ENCODE measurements around the gene LECT2.

Gene LECT2

DNA sequence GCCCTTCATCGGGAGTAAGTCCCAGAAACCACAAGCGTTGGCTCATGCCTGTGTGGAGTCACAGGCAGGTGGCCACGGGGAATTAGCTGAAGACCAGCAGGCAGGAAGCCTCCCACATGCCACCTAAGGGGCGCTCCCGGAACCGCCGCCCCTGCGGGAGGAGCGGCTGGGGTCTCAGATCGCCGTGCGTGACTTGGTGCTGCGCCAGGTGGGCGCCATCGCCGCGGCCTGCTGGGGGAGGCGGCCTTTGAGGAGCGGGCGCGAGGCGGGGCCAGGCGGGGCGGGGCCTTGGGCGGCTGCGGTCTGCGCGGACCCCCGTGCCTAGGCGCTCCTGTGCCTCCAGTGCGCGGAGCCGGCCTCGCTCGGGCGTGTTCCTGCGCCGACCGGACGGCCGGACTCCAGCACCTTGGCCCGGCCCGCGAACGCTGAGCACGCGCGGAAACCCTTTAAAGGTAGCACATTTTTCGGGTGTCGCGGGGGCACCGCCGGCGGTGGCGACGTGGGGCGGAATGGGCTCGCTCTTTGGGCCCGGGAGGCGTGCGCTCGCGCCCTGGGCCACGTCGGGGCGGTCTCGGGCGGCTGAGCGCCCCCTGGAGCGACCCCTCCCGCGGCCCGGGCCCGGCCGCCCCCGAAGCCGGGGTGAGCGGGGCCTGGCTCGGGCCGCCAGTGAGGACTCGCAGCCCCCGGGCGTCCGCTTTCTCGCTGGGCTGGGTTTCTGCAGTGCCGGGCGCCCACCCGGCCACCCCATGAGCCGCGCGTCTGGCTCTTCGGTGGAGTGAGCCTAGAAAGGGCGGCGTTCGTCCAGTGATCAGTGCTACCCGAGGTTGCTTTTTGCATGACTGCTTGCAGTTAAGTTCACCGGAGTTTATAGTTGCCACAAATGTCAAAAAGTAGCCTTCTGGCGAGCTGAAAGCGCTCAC is 24.5 kb downstream of the LECT2 start:
- peak; percentile 3 for DNase-seq

DNA sequence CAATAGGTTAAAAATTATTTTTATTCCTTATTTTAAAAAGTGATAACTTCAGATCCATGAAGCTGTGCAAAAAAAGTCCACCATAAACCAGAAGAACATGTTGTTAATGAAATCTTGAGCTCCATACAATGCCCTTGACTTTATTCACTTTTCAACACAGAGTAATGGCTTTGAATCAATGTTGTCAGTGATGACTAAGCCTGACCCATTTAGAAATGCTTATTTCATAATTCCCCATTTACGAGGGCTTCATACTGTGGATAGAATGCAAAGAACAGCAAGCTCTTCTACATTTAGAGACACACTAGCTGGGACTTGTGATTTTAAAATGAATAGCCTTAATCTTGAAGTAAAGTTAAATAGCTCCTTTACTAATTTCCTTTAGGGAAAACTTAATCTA is 33.4 kb downstream of the LECT2 start:
- DNase-seq, result no peak

DNA sequence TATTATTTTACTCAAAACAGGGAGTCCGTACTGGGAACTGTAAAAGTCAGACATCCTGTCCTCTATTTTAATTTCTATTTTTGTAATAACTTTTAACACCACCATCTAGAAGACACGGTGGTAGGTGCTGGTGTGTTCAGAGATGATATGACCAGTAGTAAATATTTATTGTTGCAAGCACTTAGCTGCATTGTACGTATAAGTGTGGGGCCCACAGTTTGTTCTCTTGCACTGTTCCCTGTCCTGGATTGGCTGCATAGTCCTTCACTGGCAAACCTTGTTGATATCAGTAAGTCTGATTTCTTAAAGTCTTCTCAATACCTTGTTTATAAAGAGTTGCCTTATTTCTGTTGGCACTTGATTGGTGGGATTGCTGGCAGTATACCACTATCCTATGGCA is 34.6 kb downstream of the LECT2 start:
- no peak for DNase-seq

DNA sequence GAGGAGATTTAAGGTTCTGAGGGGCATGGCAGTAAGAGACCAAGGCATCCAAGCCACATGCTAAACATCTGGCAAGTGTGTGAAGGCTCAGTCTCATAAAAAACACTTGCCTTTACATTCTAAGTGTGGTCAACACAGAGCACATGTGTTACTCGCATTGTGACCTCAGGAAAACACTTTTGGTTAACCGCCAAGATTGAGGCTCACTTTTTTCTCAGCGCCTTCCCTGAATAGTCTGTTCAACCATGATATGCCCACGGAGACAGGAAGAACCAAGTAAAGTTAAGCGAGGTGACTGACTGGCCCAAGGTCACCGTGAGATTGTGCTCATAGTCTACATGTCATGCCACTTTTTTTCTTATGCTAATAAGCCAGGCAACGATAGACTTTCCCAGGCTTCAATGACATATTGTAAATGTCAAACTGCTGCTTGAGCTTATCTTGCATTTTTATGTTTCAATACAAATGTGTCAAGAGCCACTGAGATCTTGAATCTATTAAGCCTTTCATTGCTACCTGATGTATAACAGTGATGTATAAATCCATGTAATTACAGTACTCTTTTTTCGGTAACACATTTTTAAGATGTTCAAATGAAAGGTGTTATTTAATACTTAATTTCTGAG is 38.0 kb downstream of the LECT2 start:
- no peak for DNase-seq

DNA sequence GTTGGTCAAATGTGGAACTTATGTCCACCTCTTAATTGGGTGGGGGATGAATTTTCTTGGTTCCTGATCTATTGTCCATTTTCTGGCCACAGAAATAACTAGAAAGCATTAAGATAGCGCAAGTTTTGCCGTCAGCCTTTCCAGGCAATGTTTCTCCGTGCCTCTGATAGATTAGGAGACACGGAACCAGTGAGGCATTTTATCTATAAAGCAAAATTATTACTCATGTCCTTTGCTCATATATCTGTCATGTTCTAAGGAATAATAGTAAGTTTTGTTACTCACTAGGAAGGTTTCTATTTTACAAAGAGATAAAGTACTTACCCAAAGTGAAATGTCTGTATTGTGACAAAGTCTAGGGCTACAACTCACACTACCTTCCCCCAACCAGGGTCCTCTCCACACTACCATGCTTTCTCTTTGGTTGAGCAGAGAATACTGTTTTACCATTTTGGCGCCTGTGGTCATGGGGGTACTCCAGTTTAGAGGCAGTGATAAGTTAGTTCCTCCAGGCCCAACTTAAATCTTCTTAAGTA is 39.2 kb downstream of the LECT2 start:
- DNase-seq, result no peak

DNA sequence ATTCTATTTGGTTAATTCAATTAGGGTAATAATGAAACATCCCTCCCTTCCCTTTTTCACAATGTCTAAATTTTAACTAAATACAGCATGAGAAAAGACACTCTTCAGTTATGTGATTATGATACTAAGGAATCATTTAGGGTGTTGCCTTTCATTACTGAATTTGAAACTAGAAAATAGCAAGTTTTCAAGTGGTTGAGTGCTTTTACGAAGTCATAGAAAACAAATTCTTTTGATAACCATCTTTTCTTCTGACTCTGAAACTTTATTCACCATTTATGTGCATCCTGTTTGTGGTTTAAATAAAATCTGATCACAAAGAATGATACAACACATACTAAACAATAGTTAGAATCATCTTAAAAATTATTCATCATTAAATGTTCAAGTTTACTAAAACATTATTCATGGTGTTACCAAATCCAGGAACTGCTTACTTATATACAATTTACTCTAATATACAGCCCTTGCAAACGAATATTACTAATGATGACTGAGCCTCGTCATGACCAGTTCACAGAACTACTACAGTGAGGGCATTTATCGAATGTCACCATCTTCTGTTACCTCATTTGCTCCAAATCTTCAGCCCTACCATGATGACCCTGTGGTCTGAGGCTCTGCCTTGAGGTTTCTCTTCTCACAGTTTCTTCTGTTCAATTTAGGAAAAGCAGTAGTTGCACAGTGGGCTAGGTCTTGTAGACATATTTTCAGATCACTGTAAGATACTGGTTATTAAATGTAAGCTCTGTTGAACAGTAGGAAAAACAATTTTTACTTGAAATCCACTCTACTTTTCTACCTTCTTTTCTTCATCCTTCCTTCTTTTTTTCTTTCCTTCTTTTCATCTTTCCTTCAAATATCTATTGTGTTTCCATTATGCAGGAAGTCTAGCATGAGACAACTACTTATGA is 40.8 kb downstream of the LECT2 start:
- DNase-seq, result no peak

DNA sequence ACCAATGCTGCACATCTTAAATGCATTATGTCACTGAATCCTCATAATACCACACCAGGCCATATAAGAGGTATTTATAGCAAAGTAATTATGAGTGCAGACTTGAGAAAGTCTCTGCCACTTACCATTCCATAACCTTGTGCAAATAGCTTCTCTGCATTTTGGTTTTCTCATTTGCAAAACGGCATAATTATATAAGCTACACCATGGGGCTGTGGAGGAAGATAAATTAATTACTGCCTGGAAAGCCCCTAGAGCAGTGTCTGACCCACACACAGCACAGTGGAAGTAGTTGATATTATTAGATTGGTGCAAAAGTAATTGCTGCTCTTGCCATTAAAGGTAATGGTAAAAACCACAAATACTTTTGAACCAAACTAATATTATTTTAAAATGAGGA is 49.6 kb downstream of the LECT2 start:
- no peak for DNase-seq

DNA sequence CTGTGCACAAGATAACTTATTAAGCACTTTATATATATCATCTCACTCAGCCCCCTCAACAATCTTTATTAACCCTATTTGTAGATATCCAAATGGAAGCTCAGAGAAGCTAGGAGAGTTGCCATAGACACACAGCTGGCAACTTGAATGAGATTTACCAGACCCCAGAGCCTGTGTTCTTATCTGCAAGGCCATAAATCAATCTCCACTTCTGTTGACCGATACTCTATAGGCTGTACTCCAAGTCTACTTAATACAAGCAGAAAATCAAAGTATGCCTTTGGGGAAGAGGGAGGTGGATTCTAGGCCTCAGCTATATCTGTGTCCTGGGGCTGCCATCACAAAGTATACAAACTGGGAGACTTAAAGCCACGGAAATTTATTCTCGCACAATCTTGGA is 53.1 kb downstream of the LECT2 start:
- DNase-seq, result no peak

DNA sequence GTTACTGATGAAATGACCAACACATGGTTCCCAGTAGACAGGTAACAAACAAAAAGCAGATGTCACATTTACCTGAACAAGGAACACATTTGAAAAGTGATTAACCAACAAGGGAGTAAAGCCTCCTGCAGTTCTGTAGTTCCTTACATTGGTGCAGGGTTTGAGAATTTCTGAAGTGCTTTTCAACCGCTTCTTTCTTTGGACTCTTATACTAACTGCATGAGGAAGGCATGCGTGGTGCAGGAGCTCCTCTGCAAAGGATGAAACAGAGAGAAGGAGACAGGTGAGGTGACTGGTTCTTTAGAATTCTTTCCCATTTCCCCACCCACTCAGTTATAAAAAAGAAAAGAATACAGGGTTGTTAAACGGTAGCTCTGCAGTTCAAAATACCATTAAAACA is 54.5 kb downstream of the LECT2 start:
- DNase-seq, result no peak

DNA sequence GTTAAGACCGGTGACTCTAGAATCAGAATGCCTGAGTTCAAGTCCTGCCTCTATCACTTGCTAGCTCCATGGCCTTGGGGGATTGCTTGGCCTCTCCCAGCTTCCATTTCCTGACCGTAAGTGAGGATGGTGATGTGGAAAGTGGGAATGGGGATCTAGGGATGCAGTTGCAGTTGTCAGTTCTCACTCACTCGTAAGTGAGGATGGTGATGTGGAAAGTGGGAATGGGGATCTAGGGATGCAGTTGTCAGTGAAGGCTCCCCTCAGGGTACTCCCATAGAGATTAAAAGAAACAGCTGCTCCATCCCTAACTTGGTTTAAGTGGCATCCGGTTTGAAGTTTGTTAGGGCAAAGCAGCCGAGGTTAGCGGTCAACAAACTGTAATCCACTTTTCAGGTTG is 56.1 kb downstream of the LECT2 start:
- no peak for DNase-seq

Measured in NCI-H2029 (cell line).